Liver (tissue), 9 donors: Measurements from ENCODE around the gene OR7G1. TPM values are rescaled to one million over a fixed set of nuclear protein-coding genes. Genes with fewer than 3 reads are reported as not detected.

Experiments
- DNase-seq: peaks from one replicate; pipeline ENCODE4 v3.0.0-alpha.2; 2017; ENCODE audit warnings: low spot score
- H3K27ac ChIP-seq, 2 donors: one replicate each; pipeline ENCODE4 v1.7.0; 2013; ENCODE audit warnings: inconsistent platforms in 2 of 2, low read length in 2 of 2, control low read depth in 1 of 2, low read depth in 1 of 2, mild to moderate bottlenecking in 1 of 2
- H3K27me3 ChIP-seq, 4 donors: one replicate each; pipeline versions ENCODE4 v1.6.1 to v1.7.0; 2013; ENCODE audit warnings: low read length in 3 of 4, inconsistent platforms in 1 of 4, mild to moderate bottlenecking in 1 of 4, moderate library complexity in 1 of 4; ENCODE audit not compliant: control insufficient read depth in 4 of 4, insufficient read depth in 4 of 4
- H3K36me3 ChIP-seq, 4 donors: one replicate each; pipeline versions ENCODE4 v1.6.1 to v1.7.0; 2013; ENCODE audit warnings: low read length in 3 of 4, mild to moderate bottlenecking in 3 of 4, low read depth in 1 of 4, moderate library complexity in 1 of 4; ENCODE audit not compliant: control insufficient read depth in 4 of 4, insufficient read depth in 3 of 4
- H3K4me1 ChIP-seq, 4 donors: one replicate each; pipeline versions ENCODE4 v1.6.1 to v1.7.0; 2013; ENCODE audit warnings: low read length in 3 of 4, mild to moderate bottlenecking in 3 of 4, moderate library complexity in 1 of 4; ENCODE audit not compliant: control insufficient read depth in 4 of 4, insufficient read depth in 4 of 4
- H3K4me3 ChIP-seq, 3 donors: one replicate each; pipeline versions ENCODE4 v1.6.1 to v1.7.0; 2013; ENCODE audit warnings: low read length in 3 of 3, control low read depth in 1 of 3, low read depth in 1 of 3, mild to moderate bottlenecking in 1 of 3
- H3K9ac ChIP-seq, 2 donors: one replicate each; pipeline ENCODE4 v1.7.0; 2013; ENCODE audit warnings: low read length in 2 of 2, mild to moderate bottlenecking in 2 of 2, moderate library complexity in 2 of 2, control low read depth in 1 of 2, low read depth in 1 of 2
- H3K9me3 ChIP-seq, 4 donors: one replicate each; pipeline versions ENCODE4 v1.6.1 to v1.7.0; 2013; ENCODE audit warnings: low read length in 3 of 4; ENCODE audit not compliant: control insufficient read depth in 4 of 4
- EGR1 ChIP-seq, 2 donors: IDR thresholded peaks; 2 replicates each; pipeline ENCODE4 v1.6.1; 2016 to 2018; ENCODE audit warnings: antibody characterized with exemption in 2 of 2, low read depth in 2 of 2
- FOXA1 ChIP-seq: IDR thresholded peaks from 2 replicates; pipeline ENCODE4 v1.6.1; 2016; ENCODE audit warnings: antibody characterized with exemption
- FOXA2 ChIP-seq: IDR thresholded peaks from 2 replicates; pipeline ENCODE4 v1.6.1; 2016; ENCODE audit warnings: antibody characterized with exemption
- GABPA ChIP-seq, 2 donors: IDR thresholded peaks in 1 of 2; conservative IDR thresholded peaks in 1 of 2; 2 replicates each; pipeline ENCODE4 v1.6.1; 2016; ENCODE audit warnings: antibody characterized with exemption in 2 of 2, mild to moderate bottlenecking in 1 of 2, moderate library complexity in 1 of 2
- HNF4A ChIP-seq, 2 donors: conservative IDR thresholded peaks; 2 replicates each; pipeline ENCODE4 v1.6.1; 2016; ENCODE audit warnings: antibody characterized with exemption in 2 of 2, mild to moderate bottlenecking in 2 of 2
- HNF4G ChIP-seq: IDR thresholded peaks from 2 replicates; pipeline ENCODE4 v1.6.1; 2016; ENCODE audit warnings: antibody characterized with exemption
- JUND ChIP-seq, 2 donors: IDR thresholded peaks; 2 replicates each; pipeline ENCODE4 v1.6.1; 2016; ENCODE audit warnings: antibody characterized with exemption in 2 of 2
- NR2F2 ChIP-seq: IDR thresholded peaks from 2 replicates; pipeline ENCODE4 v1.6.1; 2016; ENCODE audit warnings: antibody characterized with exemption
- RAD21 ChIP-seq, 2 donors: IDR thresholded peaks; 2 replicates each; pipeline ENCODE4 v1.6.1; 2016; ENCODE audit warnings: antibody characterized with exemption in 2 of 2, mild to moderate bottlenecking in 2 of 2
- RXRA ChIP-seq, 2 donors: IDR thresholded peaks; 2 replicates each; pipeline ENCODE4 v1.6.1; 2017 to 2018; ENCODE audit warnings: antibody characterized with exemption in 2 of 2, mild to moderate bottlenecking in 1 of 2
- SP1 ChIP-seq: IDR thresholded peaks from 2 replicates; pipeline ENCODE4 v1.6.1; 2018; ENCODE audit warnings: antibody characterized with exemption, mild to moderate bottlenecking
- YY1 ChIP-seq: IDR thresholded peaks from 2 replicates; pipeline ENCODE4 v1.6.1; 2016; ENCODE audit warnings: antibody characterized with exemption, mild to moderate bottlenecking
- WGBS: extraction: QIAGEN DNeasy Blood & Tissue Kit; methylation state at CpG from one replicate; pipeline ENCODE4 v1.1.7; 2013; 5-methylcytosine and 5-hydroxymethylcytosine counted together
- polyA plus RNA-seq, 2 donors: library from polyadenylated mRNA; stranded (reverse) in 1 of 2; unstranded in 1 of 2; fragments of 200-250 nt in 1 of 2; fragments of >200 nt in 1 of 2; fragmentation: Nextera tagmentation in 1 of 2; extraction: Ambion mirVana in 1 of 2; gene quantifications; one replicate each; pipeline versions ENCODE4 v1.2.1 to v1.2.3, GENCODE V29; 2013 to 2015
- total RNA-seq, 2 donors: library from RNA; depleted of rRNA; stranded (reverse); fragments of >200 nt; gene quantifications; one replicate each; pipeline ENCODE4 v1.2.3, GENCODE V29; 2014
- TF ChIP-seq, protein P1 (sequence below): IDR thresholded peaks from 2 replicates; pipeline ENCODE4 v1.6.1; 2016; ENCODE audit warnings: antibody characterized with exemption, mild to moderate bottlenecking
- TF ChIP-seq, protein P2 (sequence below): IDR thresholded peaks from 2 replicates; pipeline ENCODE4 v1.6.1; 2016; ENCODE audit warnings: antibody characterized with exemption
- TF ChIP-seq, protein P3 (sequence below): IDR thresholded peaks from 2 replicates; pipeline ENCODE4 v1.6.1; 2016; ENCODE audit warnings: antibody characterized with exemption
- TF ChIP-seq, protein P4 (sequence below): IDR thresholded peaks from 2 replicates; pipeline ENCODE4 v1.6.1; 2016; ENCODE audit warnings: antibody characterized with exemption
- donor health status: healthy.
- donor health status: healthy.
- donor health status: healthy.
- donor health status: healthy.
- donor health status: healthy.

The OR7G1 gene
- total and polyA plus RNA-seq, 4 donors: not detected

DNA sequence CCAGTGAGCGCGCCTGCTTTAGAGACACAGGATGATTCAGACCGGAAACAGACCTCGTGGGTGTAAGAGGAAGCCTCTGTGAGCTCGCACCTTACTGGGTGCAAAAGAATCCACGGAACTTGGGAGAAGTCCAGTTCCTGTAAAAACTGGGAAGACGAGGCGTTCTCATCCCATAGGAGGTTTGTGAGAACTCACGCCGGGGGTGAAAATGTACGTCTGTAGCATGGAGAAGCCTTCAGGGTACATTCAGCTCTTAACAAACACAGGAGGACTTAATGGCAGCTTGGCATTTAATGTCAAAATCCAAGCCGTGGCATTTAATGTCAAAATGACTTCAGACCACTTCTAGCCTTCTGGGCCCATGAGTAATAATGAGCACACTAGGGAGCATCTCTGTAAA is 45.9 kb upstream of the OR7G1 start:
- TF ChIP-seq JUND (IDR thresholded peaks at IDR 0.05) (no peak), YY1 (no peak), HNF4G (no peak), NR2F2 (no peak), FOXA1 (no peak), FOXA2 (no peak), GABPA (IDR thresholded peaks at IDR 0.05 in 1 of 2, conservative IDR thresholded peaks at IDR 0.05 in 1 of 2) (no peak), SP1 (no peak), EGR1 (IDR thresholded peaks at IDR 0.05; ENCODE audit: low read depth in 2 of 2) (no peak), RXRA (IDR thresholded peaks at IDR 0.05) (no peak), RAD21 (IDR thresholded peaks at IDR 0.05) (no peak)
- TF ChIP-seq, protein P1, sequence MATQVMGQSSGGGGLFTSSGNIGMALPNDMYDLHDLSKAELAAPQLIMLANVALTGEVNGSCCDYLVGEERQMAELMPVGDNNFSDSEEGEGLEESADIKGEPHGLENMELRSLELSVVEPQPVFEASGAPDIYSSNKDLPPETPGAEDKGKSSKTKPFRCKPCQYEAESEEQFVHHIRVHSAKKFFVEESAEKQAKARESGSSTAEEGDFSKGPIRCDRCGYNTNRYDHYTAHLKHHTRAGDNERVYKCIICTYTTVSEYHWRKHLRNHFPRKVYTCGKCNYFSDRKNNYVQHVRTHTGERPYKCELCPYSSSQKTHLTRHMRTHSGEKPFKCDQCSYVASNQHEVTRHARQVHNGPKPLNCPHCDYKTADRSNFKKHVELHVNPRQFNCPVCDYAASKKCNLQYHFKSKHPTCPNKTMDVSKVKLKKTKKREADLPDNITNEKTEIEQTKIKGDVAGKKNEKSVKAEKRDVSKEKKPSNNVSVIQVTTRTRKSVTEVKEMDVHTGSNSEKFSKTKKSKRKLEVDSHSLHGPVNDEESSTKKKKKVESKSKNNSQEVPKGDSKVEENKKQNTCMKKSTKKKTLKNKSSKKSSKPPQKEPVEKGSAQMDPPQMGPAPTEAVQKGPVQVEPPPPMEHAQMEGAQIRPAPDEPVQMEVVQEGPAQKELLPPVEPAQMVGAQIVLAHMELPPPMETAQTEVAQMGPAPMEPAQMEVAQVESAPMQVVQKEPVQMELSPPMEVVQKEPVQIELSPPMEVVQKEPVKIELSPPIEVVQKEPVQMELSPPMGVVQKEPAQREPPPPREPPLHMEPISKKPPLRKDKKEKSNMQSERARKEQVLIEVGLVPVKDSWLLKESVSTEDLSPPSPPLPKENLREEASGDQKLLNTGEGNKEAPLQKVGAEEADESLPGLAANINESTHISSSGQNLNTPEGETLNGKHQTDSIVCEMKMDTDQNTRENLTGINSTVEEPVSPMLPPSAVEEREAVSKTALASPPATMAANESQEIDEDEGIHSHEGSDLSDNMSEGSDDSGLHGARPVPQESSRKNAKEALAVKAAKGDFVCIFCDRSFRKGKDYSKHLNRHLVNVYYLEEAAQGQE: no peak
- Histone ChIP-seq H3K27me3 (no peaks in the 10 kb centered on the region), H3K4me1 (no peaks in the 10 kb centered on the region), H3K4me3 (peak overlapping the region in 2 of 3 donors; percentile 38 to 73), H3K36me3 (peaks cover 37 to 78% (median 73%) of the 10 kb centered on the region in 4 donors), H3K27ac (no peak overlapping the region), H3K9ac (no peak overlapping the region), H3K9me3 (peaks cover 24 to 45% (median 37%) of the 10 kb centered on the region in 4 donors)
- no peak for DNase-seq
- 98% methylated on average over 12 of the region's 12 CpGs for WGBS

DNA sequence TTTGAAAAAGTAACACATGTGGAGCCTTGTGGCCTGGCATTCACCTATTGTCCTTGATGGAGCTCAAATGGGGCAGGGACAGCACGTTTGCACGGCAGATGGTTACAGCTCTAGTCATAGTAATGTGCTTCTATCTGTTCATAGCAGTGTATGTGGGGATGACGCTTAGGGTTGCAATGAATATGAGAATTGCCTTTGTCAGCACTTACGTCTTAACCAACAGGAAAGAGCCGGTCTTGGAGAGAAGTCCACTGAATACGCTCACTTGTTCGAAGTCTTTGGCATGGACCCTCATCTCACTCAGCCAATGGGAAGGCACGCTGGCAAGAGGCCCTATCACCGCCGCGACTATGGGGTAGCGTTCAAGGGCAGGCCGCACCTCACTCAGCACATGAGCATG is 44.3 kb upstream of the OR7G1 start:
- TF ChIP-seq HNF4G (no peak), EGR1 (IDR thresholded peaks at IDR 0.05; ENCODE audit: low read depth in 2 of 2) (no peak), NR2F2 (no peak), FOXA2 (no peak), HNF4A (conservative IDR thresholded peaks at IDR 0.05) (no peak), SP1 (no peak), RAD21 (IDR thresholded peaks at IDR 0.05) (no peak), FOXA1 (no peak), JUND (IDR thresholded peaks at IDR 0.05) (no peak), RXRA (IDR thresholded peaks at IDR 0.05) (no peak), YY1 (no peak)
- TF ChIP-seq, protein P2, sequence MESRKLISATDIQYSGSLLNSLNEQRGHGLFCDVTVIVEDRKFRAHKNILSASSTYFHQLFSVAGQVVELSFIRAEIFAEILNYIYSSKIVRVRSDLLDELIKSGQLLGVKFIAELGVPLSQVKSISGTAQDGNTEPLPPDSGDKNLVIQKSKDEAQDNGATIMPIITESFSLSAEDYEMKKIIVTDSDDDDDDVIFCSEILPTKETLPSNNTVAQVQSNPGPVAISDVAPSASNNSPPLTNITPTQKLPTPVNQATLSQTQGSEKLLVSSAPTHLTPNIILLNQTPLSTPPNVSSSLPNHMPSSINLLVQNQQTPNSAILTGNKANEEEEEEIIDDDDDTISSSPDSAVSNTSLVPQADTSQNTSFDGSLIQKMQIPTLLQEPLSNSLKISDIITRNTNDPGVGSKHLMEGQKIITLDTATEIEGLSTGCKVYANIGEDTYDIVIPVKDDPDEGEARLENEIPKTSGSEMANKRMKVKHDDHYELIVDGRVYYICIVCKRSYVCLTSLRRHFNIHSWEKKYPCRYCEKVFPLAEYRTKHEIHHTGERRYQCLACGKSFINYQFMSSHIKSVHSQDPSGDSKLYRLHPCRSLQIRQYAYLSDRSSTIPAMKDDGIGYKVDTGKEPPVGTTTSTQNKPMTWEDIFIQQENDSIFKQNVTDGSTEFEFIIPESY: no peak
- TF ChIP-seq, protein P3, sequence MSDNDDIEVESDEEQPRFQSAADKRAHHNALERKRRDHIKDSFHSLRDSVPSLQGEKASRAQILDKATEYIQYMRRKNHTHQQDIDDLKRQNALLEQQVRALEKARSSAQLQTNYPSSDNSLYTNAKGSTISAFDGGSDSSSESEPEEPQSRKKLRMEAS: no peak
- TF ChIP-seq, protein P4, sequence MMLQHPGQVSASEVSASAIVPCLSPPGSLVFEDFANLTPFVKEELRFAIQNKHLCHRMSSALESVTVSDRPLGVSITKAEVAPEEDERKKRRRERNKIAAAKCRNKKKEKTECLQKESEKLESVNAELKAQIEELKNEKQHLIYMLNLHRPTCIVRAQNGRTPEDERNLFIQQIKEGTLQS: no peak
- H3K9ac ChIP-seq: no peak overlapping the region
- peaks cover 39 to 91% (median 84%) of the 10 kb centered on the region in 4 donors for H3K36me3 ChIP-seq
- no peaks in the 10 kb centered on the region for H3K4me1 ChIP-seq
- no peak for DNase-seq
- peak overlapping the region in 2 of 3 donors; percentile 45 to 57 for H3K4me3 ChIP-seq
- H3K9me3 ChIP-seq: peaks cover 26 to 54% (median 46%) of the 10 kb centered on the region in 4 donors
- no peak overlapping the region for H3K27ac ChIP-seq
- 99% methylated on average over 13 of the region's 13 CpGs for WGBS
- H3K27me3 ChIP-seq: no peaks in the 10 kb centered on the region
